Embryonic facial prominence (tissue), 1 donor: ENCODE measurements around the gene ZNF672.
"Not testable (repeated sequence)": the region's sequence is repeated elsewhere in the genome, so short reads cannot be mapped to it uniquely, and the experiment has no call there.

Experiments
- DNase-seq: peaks from one replicate; pipeline ENCODE4 v3.0.0-alpha.2; 2016; ENCODE audit errors: extremely low spot score

The ZNF672 gene

GRCh38 chr1:248886237-248886895 is 48.3 kb downstream of the ZNF672 start:
- DNase-seq, result no peak

- DNase-seq, result not testable (repeated sequence)
Observed at GRCh38 chr1:248889914-248890243, 51.9 kb downstream of the ZNF672 start.

DNA sequence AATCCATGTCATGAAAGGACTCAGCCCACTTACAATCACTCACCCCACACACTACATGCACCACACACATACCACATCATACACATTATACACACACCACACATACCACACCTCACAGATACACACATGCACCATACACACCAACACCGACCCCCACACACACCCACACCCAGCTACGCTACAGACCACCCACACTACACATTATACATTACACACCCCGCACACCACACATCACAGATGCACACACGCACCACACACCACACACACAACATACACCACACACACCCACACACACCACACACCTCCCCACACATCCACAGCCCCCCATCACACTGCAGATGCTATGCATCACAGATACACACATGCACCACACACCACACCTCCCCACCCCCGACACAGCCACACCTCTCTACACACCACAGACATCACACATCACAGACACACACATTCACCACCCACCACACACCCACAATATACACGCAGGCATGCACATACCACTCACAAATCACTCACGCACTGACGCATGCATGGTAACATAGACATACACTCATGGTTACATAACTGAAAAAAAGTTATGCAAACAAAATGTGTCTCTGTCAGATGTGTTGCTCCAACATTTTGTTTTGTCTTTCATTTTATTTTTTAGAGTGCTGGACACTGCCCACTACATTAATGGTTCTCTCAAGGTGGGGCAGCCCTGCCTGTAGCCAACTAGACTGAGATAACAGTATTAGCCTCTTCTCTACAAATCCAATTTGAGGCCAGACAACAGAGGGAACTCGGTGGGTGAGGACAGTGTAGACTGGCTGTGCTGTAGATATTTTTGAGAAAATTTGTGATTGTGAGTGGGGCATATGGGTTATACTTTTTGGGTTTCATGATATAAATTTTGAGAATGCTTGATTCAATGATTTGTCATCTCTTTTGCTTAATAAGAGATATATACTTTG is 52.8 kb downstream of the ZNF672 start:
- no peak for DNase-seq

- DNase-seq, result no peak
Observed at GRCh38 chr1:248891758-248892157, 53.7 kb downstream of the ZNF672 start.

DNA sequence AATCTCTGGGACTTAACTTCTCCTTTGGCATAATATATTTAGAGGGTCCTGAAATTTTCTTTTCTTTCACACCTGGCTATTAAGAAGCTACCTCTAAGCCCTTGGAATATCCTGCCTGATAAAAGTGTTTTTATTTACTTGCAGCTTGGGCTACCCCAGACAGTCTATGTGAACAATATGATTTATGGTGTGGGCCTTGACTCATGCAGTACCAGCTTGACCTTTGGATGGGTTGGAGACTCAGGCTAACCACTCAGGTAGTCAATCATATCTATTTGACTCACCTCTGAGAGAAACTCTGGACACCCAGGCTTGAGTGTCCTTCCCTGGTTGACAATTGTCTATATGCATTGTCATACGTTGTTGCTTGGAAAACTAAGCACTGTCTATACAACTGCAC is 54.6 kb downstream of the ZNF672 start:
- no peak for DNase-seq

- no peak for DNase-seq
Observed at GRCh38 chr1:248894837-248895236, 56.8 kb downstream of the ZNF672 start.

DNA sequence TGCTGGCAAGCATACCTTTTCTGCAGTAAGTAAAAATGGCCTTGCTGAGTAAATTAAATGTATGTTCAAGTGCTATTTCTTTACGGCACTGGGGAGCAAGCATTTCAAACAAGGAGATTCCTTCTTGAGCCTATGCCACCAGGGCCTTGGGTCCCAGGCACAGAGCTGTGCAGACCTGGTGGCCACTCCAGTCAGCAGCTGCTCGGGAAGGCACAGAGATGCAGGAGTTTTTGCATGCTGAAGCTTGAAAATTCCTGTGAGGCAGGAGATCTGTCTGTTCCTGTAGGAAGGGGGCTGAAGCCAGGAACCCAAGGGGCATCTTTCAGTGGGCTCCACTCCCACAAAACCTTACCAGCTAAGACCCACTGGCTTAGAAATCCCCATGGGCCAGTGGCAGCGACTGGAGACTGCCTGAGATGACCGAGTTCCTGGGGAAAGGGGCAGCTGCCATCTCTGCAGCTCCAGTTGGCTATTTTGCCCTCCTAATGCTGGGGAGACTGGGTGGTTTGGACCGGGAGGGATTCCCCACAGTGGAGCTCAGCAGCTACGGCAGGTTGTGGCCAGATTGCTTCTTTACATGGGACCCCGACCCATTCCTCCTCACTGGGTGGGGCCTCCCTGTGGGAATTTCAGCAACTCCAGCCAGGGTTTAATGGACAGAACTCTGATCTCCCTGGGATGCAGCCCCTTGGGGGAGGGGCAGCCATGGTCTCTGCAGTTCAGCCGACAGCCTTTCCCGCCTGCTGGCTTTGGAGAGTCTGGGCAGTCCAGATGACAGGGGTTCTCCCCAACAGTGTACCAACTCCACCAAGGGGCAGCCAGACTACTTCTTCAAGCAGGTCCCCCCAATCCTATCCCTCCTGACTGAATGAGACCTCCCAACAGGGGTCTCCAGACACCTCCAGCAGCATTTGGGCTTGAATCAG is 59.7 kb downstream of the ZNF672 start:
- no peak for DNase-seq
